ENCODE data around the gene MAOB. TPM values are rescaled to one million over a fixed set of nuclear protein-coding genes. Genes with fewer than 3 reads are reported as not detected.

The MAOB gene
- total and polyA plus RNA-seq, 2 donors (not counting 3 experiments of a cell fraction or from before 2014, with no cell fraction given), result not detected

DNA sequence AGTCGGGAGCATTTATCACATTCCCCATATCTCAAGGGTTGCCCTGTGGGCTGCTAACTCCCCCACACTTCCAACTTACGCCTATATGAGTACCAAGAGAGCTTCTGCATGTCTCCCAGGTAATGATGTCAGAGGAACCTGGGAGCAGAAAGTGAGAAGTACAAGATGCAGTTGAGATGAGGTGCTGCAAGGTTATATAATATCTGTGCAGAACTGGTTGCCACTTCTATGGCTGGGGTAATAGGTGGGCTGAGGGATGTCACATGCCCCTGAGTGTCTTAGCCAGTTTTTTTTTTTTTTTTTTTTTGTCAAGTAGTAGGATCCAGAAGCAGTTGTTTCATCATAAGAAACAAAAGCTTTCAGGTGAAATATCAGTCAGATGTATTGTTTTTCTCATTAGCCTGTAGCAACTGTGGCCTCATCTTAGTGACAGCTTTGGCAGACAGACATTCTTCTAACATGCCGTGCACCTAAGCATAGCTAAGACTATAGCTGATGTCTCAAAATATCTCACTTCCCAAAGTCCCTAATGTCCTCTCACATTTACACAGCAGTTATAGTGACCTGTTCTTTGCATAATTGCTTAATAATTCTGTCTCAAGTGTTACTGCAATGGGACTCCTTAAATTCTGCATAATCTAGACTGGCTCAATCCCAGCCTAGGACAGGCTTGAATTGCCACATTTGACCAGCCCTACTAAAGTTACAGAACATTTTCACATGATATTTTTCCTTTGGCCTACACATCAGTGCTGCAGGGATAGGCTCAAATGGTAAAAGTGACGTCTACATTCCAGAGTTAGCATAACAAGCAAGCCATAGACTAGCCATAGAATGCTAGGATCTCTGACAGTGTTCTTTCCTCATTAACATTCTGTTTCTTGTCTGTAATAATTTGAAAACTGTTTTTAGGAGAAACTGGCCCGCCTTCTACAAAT is 17.9 kb upstream of the MAOB start:
- Histone ChIP-seq H3K9ac (replicated peaks; ENCODE audit: extremely low read depth, insufficient read depth, low read length) (no peak overlapping the region), H3K79me2 (ENCODE audit: control insufficient read depth, insufficient read depth, low read length) (no peaks in the 10 kb centered on the region), H3K27me3 (ENCODE audit: control insufficient read depth in 2 of 2, insufficient read depth in 2 of 2, low read length in 2 of 2) (no peaks in the 10 kb centered on the region), H3K9me3 (replicated peaks; ENCODE audit: control insufficient read depth, insufficient read depth, low read length) (no peaks in the 10 kb centered on the region), H4K20me1 (replicated peaks; ENCODE audit: control insufficient read depth, extremely low read depth, insufficient read depth, low read length) (no peaks in the 10 kb centered on the region), H3K4me3 (replicated peaks in 1 of 3; ENCODE audit: insufficient read depth in 1 of 3, low read depth in 1 of 3, low read length in 3 of 3) (no peak overlapping the region), H3K36me3 (ENCODE audit: control insufficient read depth in 2 of 2, extremely low read depth in 1 of 2, insufficient read depth in 2 of 2, low read length in 2 of 2) (no peaks in the 10 kb centered on the region), H3K27ac (ENCODE audit: insufficient read depth, low read depth, low read length) (no peak overlapping the region), H3K4me2 (ENCODE audit: insufficient read depth, low read length) (no peak overlapping the region), H3K4me1 (ENCODE audit: control insufficient read depth, extremely low read depth, insufficient read depth, low read length) (no peaks in the 10 kb centered on the region), H2AFZ (ENCODE audit: low read depth, low read length) (no peak overlapping the region), H3K9me1 (replicated peaks; ENCODE audit: control insufficient read depth, extremely low read depth, insufficient read depth, low read length) (no peaks in the 10 kb centered on the region)
- DNase-seq (ENCODE audit: low read depth, low spot score) (no peak), FAIRE-seq (no peak)
- no TSS peak for BruUV-seq (replicated peaks)
- ChIA-PET POLR2A (no interaction called here), CTCF (no interaction called here)
- intact Hi-C loops (cut with micrococcal nuclease), result no loop called here
- TF ChIP-seq FOS (IDR thresholded peaks at IDR 0.05; ENCODE audit: borderline replicate concordance, insufficient read depth, low read length) (no peak), GATA2 (IDR thresholded peaks at IDR 0.05; ENCODE audit: insufficient read depth, insufficient read length, low read depth, low read length) (no peak), POLR2A (IDR thresholded peaks at IDR 0.05; ENCODE audit: low read depth, low read length) (no peak), POLR2AphosphoS5 (IDR thresholded peaks at IDR 0.05; ENCODE audit: insufficient read depth, low read depth, low read length) (no peak), JUN (IDR thresholded peaks at IDR 0.05; ENCODE audit: borderline replicate concordance, insufficient read depth, insufficient read length, low read depth) (no peak)
- dilution Hi-C loops (cut with MboI; ENCODE audit: extremely low pct_ligation_motif_present, low sequenced_read_pairs), result no loop called here

DNA sequence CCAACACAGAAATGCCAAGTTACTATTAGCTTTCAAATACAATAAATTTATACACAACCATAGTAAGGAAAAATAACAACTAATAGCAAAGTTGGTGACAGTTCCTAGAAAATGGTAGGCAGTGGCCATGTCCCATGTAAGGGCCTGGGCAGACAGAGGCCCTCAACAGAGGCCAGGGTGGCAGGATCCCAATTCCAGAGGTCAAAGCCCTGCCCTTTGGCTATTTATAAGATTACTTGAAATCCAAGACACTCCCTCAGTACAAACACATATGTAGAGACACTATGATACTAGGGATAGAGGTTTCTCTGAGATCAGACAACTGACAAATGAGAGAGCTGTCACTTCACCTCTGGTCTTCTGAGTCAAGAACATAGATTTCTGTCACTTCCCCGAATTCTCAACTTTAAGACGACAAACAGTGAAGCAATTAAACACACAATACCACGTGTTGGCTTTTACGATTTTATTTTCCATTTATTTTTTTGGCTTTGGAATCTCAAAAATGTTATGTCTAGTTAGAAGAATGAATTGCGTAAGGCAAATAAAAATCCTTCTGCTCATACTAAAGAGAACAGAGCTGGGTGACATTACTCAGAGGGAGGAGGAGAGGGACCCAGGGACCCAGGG is 16.3 kb upstream of the MAOB start:
- Histone ChIP-seq H3K9ac (replicated peaks; ENCODE audit: extremely low read depth, insufficient read depth, low read length) (no peak overlapping the region), H3K27me3 (ENCODE audit: control insufficient read depth in 2 of 2, insufficient read depth in 2 of 2, low read length in 2 of 2) (no peaks in the 10 kb centered on the region), H4K20me1 (replicated peaks; ENCODE audit: control insufficient read depth, extremely low read depth, insufficient read depth, low read length) (no peaks in the 10 kb centered on the region), H3K9me1 (replicated peaks; ENCODE audit: control insufficient read depth, extremely low read depth, insufficient read depth, low read length) (no peaks in the 10 kb centered on the region), H3K27ac (ENCODE audit: insufficient read depth, low read depth, low read length) (no peak overlapping the region), H3K4me1 (ENCODE audit: control insufficient read depth, extremely low read depth, insufficient read depth, low read length) (no peaks in the 10 kb centered on the region), H3K4me3 (replicated peaks in 1 of 3; ENCODE audit: insufficient read depth in 1 of 3, low read depth in 1 of 3, low read length in 3 of 3) (no peak overlapping the region), H3K4me2 (ENCODE audit: insufficient read depth, low read length) (no peak overlapping the region), H3K79me2 (ENCODE audit: control insufficient read depth, insufficient read depth, low read length) (no peaks in the 10 kb centered on the region), H2AFZ (ENCODE audit: low read depth, low read length) (no peak overlapping the region), H3K9me3 (replicated peaks; ENCODE audit: control insufficient read depth, insufficient read depth, low read length) (no peaks in the 10 kb centered on the region), H3K36me3 (ENCODE audit: control insufficient read depth in 2 of 2, extremely low read depth in 1 of 2, insufficient read depth in 2 of 2, low read length in 2 of 2) (no peaks in the 10 kb centered on the region)
- ChIA-PET CTCF (no interaction called here), POLR2A (no interaction called here)
- DNase-seq (ENCODE audit: low read depth, low spot score) (no peak), FAIRE-seq (no peak)
- dilution Hi-C loops (cut with MboI; ENCODE audit: extremely low pct_ligation_motif_present, low sequenced_read_pairs) (no loop called here), intact Hi-C loops (cut with micrococcal nuclease) (no loop called here)
- TF ChIP-seq JUN (IDR thresholded peaks at IDR 0.05; ENCODE audit: borderline replicate concordance, insufficient read depth, insufficient read length, low read depth) (no peak), POLR2AphosphoS5 (IDR thresholded peaks at IDR 0.05; ENCODE audit: insufficient read depth, low read depth, low read length) (no peak)
- no TSS peak for BruUV-seq (replicated peaks)

Measured in endothelial cell of umbilical vein (primary cell).